Peyer's patch (tissue), 4 donors: ENCODE results near the gene HBD.

Experiments
- POLR2A ChIP-seq, 2 donors: fragments of 450-650 bp; IDR thresholded peaks; one replicate each; pipeline ENCODE4 v1.5.1; 2017; ENCODE audit warnings: antibody characterized with exemption in 2 of 2, mild to moderate bottlenecking in 2 of 2, moderate library complexity in 2 of 2
- TF ChIP-seq, protein P1 (sequence below), 6 experiments: fragments of 450-650 bp in 4 of 6; fragments of 200-600 bp in 2 of 6; sonication (generic) in 1 of 6; IDR thresholded peaks; one replicate each; pipeline ENCODE4 v1.5.1; 2017 to 2019; ENCODE audit warnings: antibody characterized with exemption in 6 of 6, mild to moderate bottlenecking in 3 of 6, moderate library complexity in 1 of 6

DNA sequence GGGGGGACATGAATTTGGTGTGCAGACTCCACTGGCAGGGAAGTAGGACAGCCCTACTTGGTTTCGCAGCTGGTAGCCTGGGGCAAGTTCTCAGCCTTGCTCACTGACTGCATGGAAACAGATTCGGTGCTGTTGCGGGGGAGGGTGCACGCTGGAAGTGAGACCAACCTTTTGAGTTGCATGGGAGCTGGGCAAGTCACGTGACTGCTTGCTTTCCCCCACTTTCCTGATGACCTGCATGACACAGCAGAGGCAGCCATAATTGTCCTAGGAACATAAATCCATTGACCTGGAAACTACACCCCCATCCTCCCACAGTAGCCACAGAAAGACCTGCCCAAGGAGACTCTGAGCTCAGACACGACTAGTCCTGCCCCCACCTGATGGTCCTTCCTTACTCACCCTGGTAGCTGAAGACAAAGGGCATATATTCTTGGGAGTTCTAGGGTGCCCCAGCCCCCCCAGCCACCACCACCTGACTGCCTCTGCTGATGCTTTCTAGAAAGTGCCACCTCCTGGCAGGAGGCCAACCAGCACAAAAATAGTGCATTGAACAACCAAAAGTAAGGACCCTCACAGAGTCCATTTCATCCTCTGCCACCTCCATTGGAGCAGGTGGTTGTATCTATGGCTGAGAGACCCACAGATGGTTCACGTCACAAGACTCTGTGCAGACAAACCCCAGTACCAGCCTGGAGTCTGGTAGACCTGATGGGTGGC lies 24.4 kb upstream of the HBD start:
- no peak for TF ChIP-seq POLR2A (IDR thresholded peaks at IDR 0.05)
- TF ChIP-seq, protein P1, sequence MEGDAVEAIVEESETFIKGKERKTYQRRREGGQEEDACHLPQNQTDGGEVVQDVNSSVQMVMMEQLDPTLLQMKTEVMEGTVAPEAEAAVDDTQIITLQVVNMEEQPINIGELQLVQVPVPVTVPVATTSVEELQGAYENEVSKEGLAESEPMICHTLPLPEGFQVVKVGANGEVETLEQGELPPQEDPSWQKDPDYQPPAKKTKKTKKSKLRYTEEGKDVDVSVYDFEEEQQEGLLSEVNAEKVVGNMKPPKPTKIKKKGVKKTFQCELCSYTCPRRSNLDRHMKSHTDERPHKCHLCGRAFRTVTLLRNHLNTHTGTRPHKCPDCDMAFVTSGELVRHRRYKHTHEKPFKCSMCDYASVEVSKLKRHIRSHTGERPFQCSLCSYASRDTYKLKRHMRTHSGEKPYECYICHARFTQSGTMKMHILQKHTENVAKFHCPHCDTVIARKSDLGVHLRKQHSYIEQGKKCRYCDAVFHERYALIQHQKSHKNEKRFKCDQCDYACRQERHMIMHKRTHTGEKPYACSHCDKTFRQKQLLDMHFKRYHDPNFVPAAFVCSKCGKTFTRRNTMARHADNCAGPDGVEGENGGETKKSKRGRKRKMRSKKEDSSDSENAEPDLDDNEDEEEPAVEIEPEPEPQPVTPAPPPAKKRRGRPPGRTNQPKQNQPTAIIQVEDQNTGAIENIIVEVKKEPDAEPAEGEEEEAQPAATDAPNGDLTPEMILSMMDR (IDR thresholded peaks at IDR 0.05), result no peak
